H9 (cell line): ENCODE data around the gene PERM1. TPM values are rescaled to one million over a fixed set of nuclear protein-coding genes. Genes with fewer than 3 reads are reported as not detected.

Experiments used
- DNase-seq: peaks from one replicate; pipeline ENCODE4 v3.0.0-alpha.2; 2017
- H2AFZ ChIP-seq: one replicate; pipeline ENCODE4 v1.6.1; 2013; ENCODE audit warnings: mild to moderate bottlenecking, low read length, control low read depth, moderate library complexity
- H2AK5ac ChIP-seq: 2 replicates; pipeline ENCODE4 v1.6.1; 2013; ENCODE audit warnings: low read length, control low read depth, mixed read lengths; ENCODE audit not compliant: insufficient read length
- H2BK120ac ChIP-seq: one replicate; pipeline ENCODE4 v1.6.1; 2013; ENCODE audit warnings: low read depth, mild to moderate bottlenecking, low read length, control low read depth, inconsistent platforms; ENCODE audit not compliant: poor library complexity, severe bottlenecking
- H2BK12ac ChIP-seq: 2 replicates; pipeline ENCODE4 v1.6.1; 2013; ENCODE audit warnings: low read length, control low read depth, mixed read lengths, low read depth; ENCODE audit not compliant: insufficient read length
- H2BK15ac ChIP-seq: 2 replicates; pipeline ENCODE4 v1.6.1; 2013; ENCODE audit warnings: low read depth, low read length, control low read depth
- H2BK20ac ChIP-seq: one replicate; pipeline ENCODE4 v1.6.1; 2013; ENCODE audit warnings: low read depth, mild to moderate bottlenecking, low read length, control low read depth, inconsistent platforms; ENCODE audit not compliant: poor library complexity, severe bottlenecking
- H2BK5ac ChIP-seq: 2 replicates; pipeline ENCODE4 v1.6.1; 2013; ENCODE audit warnings: low read length, control low read depth, mixed read lengths; ENCODE audit not compliant: insufficient read length
- H3K14ac ChIP-seq: 2 replicates; pipeline ENCODE4 v1.6.1; 2013; ENCODE audit warnings: low read length, control low read depth; ENCODE audit not compliant: insufficient read depth
- H3K18ac ChIP-seq: 2 replicates; pipeline ENCODE4 v1.6.1; 2013; ENCODE audit warnings: low read depth, mild to moderate bottlenecking, mixed read lengths, low read length, control low read depth; ENCODE audit not compliant: insufficient read length
- H3K23ac ChIP-seq: 2 replicates; pipeline ENCODE4 v1.6.1; 2013; ENCODE audit warnings: low read length, control low read depth, mixed read lengths, low read depth; ENCODE audit not compliant: insufficient read length
- H3K23me2 ChIP-seq: 2 replicates; pipeline ENCODE4 v1.6.1; 2013; ENCODE audit warnings: low read depth, mild to moderate bottlenecking, mixed read lengths, low read length, control low read depth; ENCODE audit not compliant: insufficient read length, poor library complexity, severe bottlenecking
- H3K27ac ChIP-seq: 2 replicates; pipeline ENCODE4 v1.5.1; 2013; ENCODE audit warnings: low read length, control low read depth, mixed read lengths, low read depth; ENCODE audit not compliant: insufficient read length
- H3K27me3 ChIP-seq: 2 replicates; pipeline ENCODE4 v1.6.1; 2013; ENCODE audit warnings: low read length, control low read depth, inconsistent platforms; ENCODE audit not compliant: insufficient read depth
- H3K4ac ChIP-seq: 2 replicates; pipeline ENCODE4 v1.6.1; 2013; ENCODE audit warnings: low read depth, mild to moderate bottlenecking, control low read depth, inconsistent platforms, low read length, moderate library complexity
- H3K4me1 ChIP-seq: 2 replicates; pipeline ENCODE4 v1.6.1; 2013; ENCODE audit warnings: low read length, control low read depth, inconsistent platforms; ENCODE audit not compliant: insufficient read depth
- H3K4me2 ChIP-seq: 2 replicates; pipeline ENCODE4 v1.6.1; 2013; ENCODE audit warnings: low read length, control low read depth, mixed read lengths; ENCODE audit not compliant: insufficient read length, insufficient read depth
- H3K56ac ChIP-seq: 2 replicates; pipeline ENCODE4 v1.6.1; 2013; ENCODE audit warnings: low read depth, mild to moderate bottlenecking, mixed read lengths, low read length, control low read depth; ENCODE audit not compliant: insufficient read length
- H3K79me1 ChIP-seq: 2 replicates; pipeline ENCODE4 v1.6.1; 2013; ENCODE audit warnings: low read depth, mild to moderate bottlenecking, moderate library complexity, low read length, control low read depth, inconsistent platforms; ENCODE audit not compliant: insufficient read depth, poor library complexity, severe bottlenecking
- H3K79me2 ChIP-seq: 2 replicates; pipeline ENCODE4 v1.6.1; 2013; ENCODE audit warnings: low read length, control low read depth, inconsistent platforms; ENCODE audit not compliant: insufficient read depth
- H3K9ac ChIP-seq: 2 replicates; pipeline ENCODE4 v1.6.1; 2013; ENCODE audit warnings: low read length, control low read depth, mixed read lengths; ENCODE audit not compliant: insufficient read length; ENCODE audit errors: extremely low read depth
- H3K9me3 ChIP-seq: one replicate; pipeline ENCODE4 v1.6.1; 2013; ENCODE audit warnings: low read depth, low read length, inconsistent platforms; ENCODE audit not compliant: control insufficient read depth
- H3T11ph ChIP-seq: one replicate; pipeline ENCODE4 v1.6.1; 2013; ENCODE audit warnings: mild to moderate bottlenecking, low read length, control low read depth, inconsistent platforms
- H4K20me1 ChIP-seq: one replicate; pipeline ENCODE4 v1.6.1; 2013; ENCODE audit not compliant: control insufficient read depth, insufficient read length, insufficient read depth
- H4K5ac ChIP-seq: 2 replicates; pipeline ENCODE4 v1.6.1; 2013; ENCODE audit warnings: low read depth, mild to moderate bottlenecking, mixed read lengths, low read length, control low read depth; ENCODE audit not compliant: insufficient read length
- H4K8ac ChIP-seq: replicated peaks from 2 replicates; pipeline ENCODE4 v1.6.1; 2013; ENCODE audit warnings: low read length, control low read depth, mixed read lengths, low read depth; ENCODE audit not compliant: insufficient read length
- H4K91ac ChIP-seq: 2 replicates; pipeline ENCODE4 v1.6.1; 2013; ENCODE audit warnings: low read depth, mild to moderate bottlenecking, moderate library complexity, mixed read lengths, low read length, control low read depth; ENCODE audit not compliant: insufficient read length
- H3K27ac Mint-ChIP-seq, 3 experiments: 2 replicates in 2 of 3; 3 replicates in 1 of 3; pipeline ENCODE4 v1.8.0; 2020 to 2021; ENCODE audit warnings: mixed read lengths in 3 of 3, mild to moderate bottlenecking in 1 of 3, moderate library complexity in 1 of 3
- H3K27me3 Mint-ChIP-seq: 2 replicates; pipeline ENCODE4 v1.8.0; 2021; ENCODE audit warnings: low read depth, mild to moderate bottlenecking, moderate library complexity, mixed read lengths
- H3K36me3 Mint-ChIP-seq, 3 experiments: 2 replicates in 2 of 3; 3 replicates in 1 of 3; pipeline ENCODE4 v1.8.0; 2020 to 2021; ENCODE audit warnings: low read depth in 3 of 3, mixed read lengths in 3 of 3; ENCODE audit not compliant: insufficient read depth in 1 of 3
- H3K4me1 Mint-ChIP-seq, 2 experiments: 2 replicates each; pipeline ENCODE4 v1.8.0; 2020; ENCODE audit warnings: mixed read lengths in 2 of 2
- H3K4me3 Mint-ChIP-seq, 2 experiments: 2 replicates in 1 of 2; 3 replicates in 1 of 2; pipeline ENCODE4 v1.8.0; 2020 to 2021; ENCODE audit warnings: mild to moderate bottlenecking in 2 of 2, mixed read lengths in 2 of 2, moderate library complexity in 1 of 2
- H3K9me3 Mint-ChIP-seq, 2 experiments: 2 replicates in 1 of 2; 3 replicates in 1 of 2; pipeline ENCODE4 v1.8.0; 2020; ENCODE audit warnings: mild to moderate bottlenecking in 2 of 2, mixed read lengths in 2 of 2, moderate library complexity in 1 of 2
- CTCF ChIP-seq: fragments of 200-600 bp; sonication (generic); conservative IDR thresholded peaks from 3 replicates; pipeline ENCODE4 v1.8.0; 2021; ENCODE audit warnings: antibody characterized with exemption, mild to moderate bottlenecking
- WGBS: extraction: QIAGEN DNeasy Blood & Tissue Kit; methylation state at CpG from one replicate; pipeline ENCODE4 v1.1.7; 2013; ENCODE audit warnings: missing lambda C conversion rate, low lambda C conversion rate, mixed read lengths; ENCODE audit not compliant: insufficient read length; ENCODE audit errors: extremely low coverage; 5-methylcytosine and 5-hydroxymethylcytosine counted together
- total RNA-seq: library from RNA; stranded (reverse); gene quantifications from 2 replicates; pipeline ENCODE4 v1.2.1, GENCODE V29; 2021

Gene PERM1
- total RNA-seq, 1 experiment from 2014 or later: not detected

GRCh38 chr1:1004420-1004779 lies 22.5 kb upstream of the PERM1 start:
- H3K4me1 Mint-ChIP-seq: peaks cover 13 to 30% of the 10 kb centered on the region in 2 experiments
- Histone ChIP-seq H2AFZ (no peak overlapping the region), H3K23me2 (peaks cover 10% of the 10 kb centered on the region), H3T11ph (no peak overlapping the region), H3K27me3 (peaks cover 12% of the 10 kb centered on the region; the same call in 1 of the 2 replicates), H3K27ac (no peak overlapping the region), H3K4me2 (no peak overlapping the region), H2BK15ac (no peak overlapping the region), H3K4me1 (no peaks in the 10 kb centered on the region), H4K20me1 (no peaks in the 10 kb centered on the region), H3K56ac (no peak overlapping the region), H2BK5ac (no peak overlapping the region), H2BK12ac (no peak overlapping the region), H3K9ac (no peak overlapping the region), H3K79me2 (no peaks in the 10 kb centered on the region), H3K18ac (no peak overlapping the region), H4K8ac (no peak overlapping the region), H3K79me1 (no peaks in the 10 kb centered on the region), H4K5ac (no peak overlapping the region), H3K9me3 (no peaks in the 10 kb centered on the region), H2BK120ac (no peak overlapping the region), H3K4ac (no peak overlapping the region), H4K91ac (no peak overlapping the region), H2AK5ac (no peak overlapping the region), H3K23ac (no peak overlapping the region), H2BK20ac (no peak overlapping the region), H3K14ac (no peak overlapping the region)
- H3K9me3 Mint-ChIP-seq: peaks cover 0 to 4% of the 10 kb centered on the region in 2 experiments; a peak in 2 of 5 replicates
- H3K27me3 Mint-ChIP-seq: peaks cover 80% of the 10 kb centered on the region
- H3K36me3 Mint-ChIP-seq: no peaks in the 10 kb centered on the region
- WGBS: no CpG with 5 or more reads among the region's 7 CpGs
- H3K4me3 Mint-ChIP-seq: no peak overlapping the region
- TF ChIP-seq CTCF: no peak
- no peak for DNase-seq
- no peak overlapping the region for H3K27ac Mint-ChIP-seq
